Activated T-cell treated with anti-CD3 and anti-CD28 coated beads for 4 hours (primary cell): Measurements from ENCODE around the gene PKHD1.
"Not testable (repeated sequence)": the region's sequence is repeated elsewhere in the genome, so short reads cannot be mapped to it uniquely, and the experiment has no call there.

Source experiments
- DNase-seq: peaks from one replicate; pipeline ENCODE4 v3.0.0-alpha.2; 2020

PKHD1 gene

DNA sequence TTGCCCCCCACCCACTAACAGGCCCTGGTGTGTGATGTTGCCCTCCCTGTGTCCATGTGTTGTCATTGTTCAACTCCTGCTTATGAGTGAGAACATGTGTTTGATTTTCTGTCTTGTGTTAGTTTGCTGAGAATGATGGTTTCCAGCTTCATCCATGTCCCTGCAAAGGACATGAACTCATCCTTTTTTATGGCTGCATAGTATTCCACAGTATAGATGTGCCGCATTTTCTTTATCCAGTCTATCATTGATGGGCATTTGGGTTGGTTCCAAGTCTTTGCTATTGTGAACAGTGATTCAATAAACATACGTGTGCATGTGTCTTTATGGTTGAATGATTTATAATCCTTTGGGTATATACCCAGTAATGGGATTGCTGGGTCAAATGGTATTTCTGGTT lies 169.1 kb downstream of the PKHD1 start:
- DNase-seq, result not testable (repeated sequence)

DNA sequence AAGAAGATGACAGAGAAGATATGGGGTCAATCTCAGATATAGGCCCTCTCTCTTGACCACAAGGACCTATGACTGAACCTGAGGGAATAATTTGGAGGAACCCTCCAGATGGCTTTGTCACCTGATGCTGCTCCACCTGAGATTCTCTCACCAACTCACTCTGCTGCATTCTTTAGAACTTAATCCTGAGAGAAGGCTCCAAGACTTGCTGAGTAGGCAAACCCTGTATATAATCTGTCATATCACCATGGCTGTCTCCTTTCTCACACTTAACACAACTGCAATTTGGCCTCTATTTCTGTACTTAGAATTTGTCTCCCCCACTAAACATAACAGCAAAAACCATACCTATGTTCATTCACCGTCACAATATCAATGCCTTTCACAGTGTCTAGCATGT lies 172.3 kb downstream of the PKHD1 start:
- DNase-seq, result no peak

GRCh38 chr6:51913265-51913664 lies 174.1 kb downstream of the PKHD1 start:
- no peak for DNase-seq

- DNase-seq, result no peak
These were observed 176.6 kb downstream of the PKHD1 start for GRCh38 chr6:51910851-51911250.

DNA sequence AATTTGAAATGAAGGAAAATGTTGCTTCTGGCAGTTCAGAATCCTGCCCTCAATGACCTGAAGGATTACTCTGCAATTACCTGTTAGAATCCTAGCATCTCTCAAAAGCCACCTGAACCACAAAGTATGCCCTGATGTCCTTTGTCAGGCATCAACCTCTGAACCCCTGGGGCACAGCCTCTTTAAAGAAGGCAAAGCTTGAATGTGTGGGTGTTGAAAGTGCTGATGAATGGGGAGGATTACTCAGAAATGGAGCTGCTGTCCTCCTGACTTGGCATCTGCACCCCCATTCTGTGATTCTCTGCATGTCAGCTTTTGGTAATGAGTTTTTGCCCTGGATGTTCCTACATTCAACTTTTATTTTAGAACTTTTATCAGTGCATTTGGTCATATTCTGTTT lies 179.2 kb downstream of the PKHD1 start:
- DNase-seq, result no peak

GRCh38 chr6:51901766-51902764 lies 185.3 kb downstream of the PKHD1 start:
- DNase-seq, result no peak

- no peak for DNase-seq
These were observed 194.0 kb downstream of the PKHD1 start for GRCh38 chr6:51893366-51893765.

GRCh38 chr6:51892750-51893149 lies 194.7 kb downstream of the PKHD1 start:
- no peak for DNase-seq

DNA sequence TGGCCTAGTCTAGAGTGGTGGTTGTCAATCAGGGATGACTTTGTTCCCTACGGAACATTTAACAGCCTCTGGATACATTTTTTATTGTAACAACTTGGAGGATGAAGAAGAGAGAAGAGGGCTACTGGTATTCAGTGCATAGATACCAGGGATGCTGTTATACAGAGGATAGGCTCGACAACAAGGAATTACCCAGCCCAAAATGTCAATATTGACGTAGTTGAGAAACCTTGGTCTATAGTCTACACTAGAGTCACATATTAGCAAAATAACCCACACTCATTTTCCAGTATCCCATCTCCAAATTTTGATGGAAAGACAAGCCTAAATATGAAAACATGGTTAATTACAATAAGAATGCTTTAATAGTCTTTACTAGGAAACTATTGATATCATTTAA lies 195.1 kb downstream of the PKHD1 start:
- DNase-seq, result no peak

DNA sequence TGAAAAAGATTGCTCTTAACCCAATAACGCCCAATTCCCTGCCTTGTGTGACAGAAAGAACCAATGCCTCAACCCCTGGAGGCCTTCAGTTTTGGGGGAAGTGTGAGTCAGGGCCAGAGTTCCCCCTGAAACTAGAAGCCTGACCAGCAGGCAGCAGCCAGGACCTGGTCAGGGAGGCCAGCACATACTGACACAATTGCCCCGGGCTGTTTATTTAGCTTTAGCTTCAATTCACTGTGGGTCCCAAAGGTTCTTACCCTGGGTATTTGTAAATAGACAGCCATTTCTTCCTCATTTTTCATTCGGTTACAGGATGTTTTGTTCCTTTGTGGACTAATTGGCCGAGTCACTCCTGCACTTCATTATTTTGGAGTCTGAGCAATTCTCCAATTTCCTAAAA lies 195.6 kb downstream of the PKHD1 start:
- no peak for DNase-seq

GRCh38 chr6:51887859-51888258 lies 199.6 kb downstream of the PKHD1 start:
- no peak for DNase-seq

GRCh38 chr6:51885957-51886356 lies 201.5 kb downstream of the PKHD1 start:
- no peak for DNase-seq

DNA sequence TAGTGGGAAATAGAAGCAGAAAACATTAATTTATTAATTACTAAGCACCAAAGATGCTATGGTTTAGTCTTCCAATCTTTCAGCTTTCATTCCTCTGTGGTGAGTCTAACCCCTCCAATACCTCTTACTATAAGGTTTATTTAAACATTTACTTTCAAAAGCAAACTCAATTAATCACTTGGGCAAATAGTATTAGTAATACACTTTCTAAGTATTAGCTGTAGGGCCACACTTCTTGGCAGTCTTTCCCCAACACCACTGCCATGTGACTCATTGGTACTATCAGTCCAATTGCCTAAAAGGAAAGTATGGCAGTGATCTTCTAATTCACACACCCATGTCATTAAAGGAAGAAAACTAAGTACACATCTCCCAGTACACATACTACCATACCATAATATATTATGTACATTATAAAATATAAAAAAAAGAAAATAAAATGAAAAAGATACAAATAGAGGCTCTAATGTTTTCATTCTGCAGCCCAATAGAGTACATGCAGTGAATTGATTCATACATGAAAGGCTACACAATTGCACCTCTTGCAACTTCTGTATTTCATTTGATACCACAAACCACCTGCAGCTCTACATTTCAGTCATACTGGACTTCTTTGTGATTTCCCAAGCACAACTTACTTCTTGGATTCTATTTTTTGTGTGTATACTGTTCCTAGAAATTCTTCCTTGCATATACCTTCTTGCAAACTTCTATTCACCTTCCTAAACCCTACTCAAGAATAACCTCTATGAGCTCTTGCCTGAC lies 218.6 kb downstream of the PKHD1 start:
- DNase-seq, result no peak

DNA sequence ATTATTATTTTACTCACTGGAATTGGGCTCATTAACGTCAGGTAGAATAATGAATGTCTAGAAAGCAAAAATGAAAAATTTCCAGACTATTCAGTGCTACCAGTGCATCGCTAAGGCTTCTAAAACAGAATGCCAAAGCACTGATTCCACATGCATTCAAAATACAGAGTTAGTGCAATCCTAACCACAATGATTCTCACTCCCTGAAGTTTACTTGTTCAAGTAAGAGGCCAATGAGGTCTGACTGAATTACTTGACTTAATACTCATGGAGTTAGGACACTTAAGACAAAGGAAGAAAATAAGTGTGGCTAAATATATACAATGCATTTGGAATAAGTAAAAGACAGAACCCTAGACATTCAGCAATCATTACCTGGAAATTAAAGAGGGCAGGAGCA lies 220.5 kb downstream of the PKHD1 start:
- DNase-seq, result no peak

- no peak for DNase-seq
These were observed 221.4 kb downstream of the PKHD1 start for GRCh38 chr6:51865996-51866395.

GRCh38 chr6:51865176-51865575 lies 222.2 kb downstream of the PKHD1 start:
- no peak for DNase-seq

GRCh38 chr6:51857134-51857533 lies 230.3 kb downstream of the PKHD1 start:
- DNase-seq, result no peak

- no peak for DNase-seq
These were observed 230.9 kb downstream of the PKHD1 start for GRCh38 chr6:51856508-51856907.

- no peak for DNase-seq
These were observed 231.9 kb downstream of the PKHD1 start for GRCh38 chr6:51855310-51856082.

- no peak for DNase-seq
These were observed 232.5 kb downstream of the PKHD1 start for GRCh38 chr6:51854876-51855275.

DNA sequence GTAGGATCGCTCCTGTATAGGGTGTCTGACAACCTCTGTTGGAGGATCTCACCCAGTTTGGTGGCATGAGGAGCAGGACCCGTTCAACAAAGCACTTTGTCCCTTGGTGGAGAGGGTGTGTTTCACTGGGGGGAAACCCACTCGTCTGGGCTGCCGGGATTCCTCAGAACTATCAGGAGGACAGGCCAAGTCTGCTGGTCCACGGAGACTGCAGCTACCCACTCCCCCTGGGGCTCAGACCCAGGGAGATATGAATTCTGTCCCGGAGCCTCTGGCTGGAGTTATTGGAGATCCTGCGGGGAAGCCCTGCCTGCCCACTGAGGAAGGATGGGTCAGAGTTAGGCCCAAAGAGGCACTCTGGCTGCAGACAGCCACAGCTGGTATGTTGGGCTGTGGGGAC lies 233.1 kb downstream of the PKHD1 start:
- DNase-seq, result no peak

GRCh38 chr6:51853109-51853508 lies 234.3 kb downstream of the PKHD1 start:
- not testable (repeated sequence) for DNase-seq

DNA sequence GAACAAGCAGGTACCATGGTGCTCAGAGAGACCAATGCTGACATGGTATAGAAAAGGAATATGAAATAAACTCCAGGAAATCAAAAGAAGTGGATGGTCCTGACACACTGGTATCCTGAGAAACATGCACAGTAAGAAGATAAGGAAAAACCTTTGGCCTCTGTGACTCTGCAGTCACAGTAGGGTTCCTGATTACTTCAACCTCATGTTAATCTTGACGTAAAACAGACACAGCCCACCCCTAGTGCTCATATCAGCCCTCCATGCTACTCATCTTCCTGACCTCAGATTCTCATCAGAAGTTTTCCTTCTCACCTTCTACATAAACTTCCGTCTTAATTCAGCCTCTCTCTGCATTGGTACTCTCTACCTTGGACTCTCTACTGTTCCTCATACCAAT lies 240.9 kb downstream of the PKHD1 start:
- no peak for DNase-seq
